Left kidney (tissue), 2 donors: Measurements from ENCODE around the gene ROPN1L. TPM values are rescaled to one million over a fixed set of nuclear protein-coding genes. Genes with fewer than 3 reads are reported as not detected.

Source experiments
- DNase-seq: peaks from one replicate; pipeline ENCODE4 v3.0.0-alpha.2; 2013
- polyA plus RNA-seq: library from polyadenylated mRNA; unstranded; fragments of 120-200 nt; gene quantifications from one replicate; pipeline ENCODE4 v1.2.1, GENCODE V29; 2013; ENCODE audit not compliant: insufficient read length

The ROPN1L gene
- polyA plus RNA-seq, 1 donor = 0.95 TPM

DNA sequence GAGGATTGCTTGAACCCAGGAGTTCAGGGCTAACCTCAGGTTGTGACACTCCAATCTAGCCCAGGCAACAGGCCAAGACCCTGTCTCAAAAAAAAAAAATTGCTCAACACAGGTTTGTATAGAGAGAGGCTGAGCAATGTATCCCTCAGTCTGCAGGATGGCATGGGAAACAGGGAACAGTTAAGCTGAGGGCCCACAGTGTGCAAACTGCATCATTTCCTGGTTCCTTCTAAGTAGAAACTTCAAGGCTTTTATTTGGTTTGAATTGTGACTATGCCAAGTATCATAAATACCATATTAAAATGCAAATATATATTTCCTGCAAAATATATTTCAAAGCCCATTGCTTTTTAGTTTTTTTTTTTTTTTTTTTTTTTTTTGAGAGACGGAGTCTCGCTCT, 13.7 kb upstream of the ROPN1L start:
- no peak for DNase-seq

DNA sequence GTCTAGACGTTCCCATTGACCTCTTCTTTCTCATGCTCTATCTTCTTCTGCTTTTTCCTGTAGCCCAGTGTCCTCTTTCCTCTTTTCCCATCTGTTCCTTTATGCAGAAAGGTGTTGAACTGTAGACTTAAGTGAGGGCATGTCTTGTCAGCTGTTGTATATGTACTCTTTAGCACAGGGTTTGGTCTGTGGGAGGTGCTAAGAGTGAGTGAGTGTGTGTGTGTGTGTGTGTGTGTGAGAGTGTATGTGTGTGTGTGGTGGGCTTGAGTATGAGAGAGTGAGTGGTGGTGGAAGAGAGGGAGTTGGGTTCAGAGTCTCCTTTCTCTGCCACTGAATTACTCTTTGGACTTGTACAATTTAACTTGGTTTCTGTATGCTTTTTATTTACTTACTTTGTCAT, 10.3 kb upstream of the ROPN1L start:
- DNase-seq = no peak

DNA sequence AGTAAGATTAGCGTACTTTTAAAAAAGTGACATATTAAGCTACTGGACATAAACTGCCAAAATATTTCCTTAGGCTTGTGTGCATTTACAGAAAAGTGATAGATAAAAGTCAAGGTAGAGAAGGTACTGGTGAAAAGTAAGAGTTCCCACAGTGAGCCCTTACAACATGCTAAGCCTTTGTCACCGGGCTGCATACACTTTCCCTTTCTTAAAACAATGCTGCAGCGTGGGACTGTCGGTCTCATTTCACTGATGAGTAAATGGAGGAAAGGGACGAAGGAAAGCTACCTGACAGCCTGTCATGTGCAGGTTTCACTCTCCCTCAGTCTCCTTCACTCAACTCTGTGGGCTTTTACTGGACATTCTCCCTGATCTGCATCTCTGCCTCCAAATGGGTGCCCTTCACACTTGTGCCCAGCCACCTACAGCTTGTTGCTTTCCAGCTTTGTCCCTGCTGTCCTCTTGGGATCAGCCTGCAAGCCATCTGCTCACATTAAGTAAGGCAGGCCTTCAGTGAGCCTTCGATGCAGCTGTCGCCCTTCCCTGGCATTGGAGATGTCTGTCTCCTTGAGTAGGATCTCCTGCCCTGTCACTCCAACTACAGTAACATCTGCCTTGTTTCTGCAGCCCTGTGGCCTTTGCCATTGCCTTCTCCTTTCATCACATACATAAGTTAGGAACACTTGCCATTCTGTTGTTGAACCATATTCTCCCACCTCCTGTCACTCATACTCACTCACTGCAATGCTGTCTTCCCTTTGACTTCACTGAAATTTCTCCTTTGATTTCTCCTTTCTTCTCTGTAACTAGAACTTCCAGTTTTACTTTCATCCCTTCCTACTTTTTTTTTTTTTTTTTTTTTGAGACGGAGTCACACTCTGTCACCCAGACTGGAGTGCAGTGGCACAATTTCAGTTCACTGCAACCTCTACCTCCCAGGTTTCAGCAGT, 9.3 kb upstream of the ROPN1L start:
- DNase-seq = no peak

DNA sequence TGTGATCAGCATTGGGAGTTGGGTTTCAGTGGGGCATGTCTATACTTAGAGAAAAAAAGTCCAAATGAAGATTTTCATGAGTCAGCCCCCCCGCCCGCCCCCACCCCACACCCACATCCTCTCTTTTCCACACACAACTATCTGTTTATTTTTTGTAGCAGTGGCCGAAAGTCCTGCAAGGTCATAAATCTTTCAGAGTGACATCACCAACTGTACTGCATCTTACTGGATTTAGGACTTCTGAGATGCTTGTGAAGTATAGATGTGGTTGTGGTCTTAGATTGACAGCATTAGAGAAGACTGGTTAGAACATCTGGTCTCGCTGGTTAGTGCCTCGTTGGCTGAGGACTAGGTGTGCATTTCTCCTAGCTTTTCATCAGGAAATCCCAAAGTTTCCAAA, 7.3 kb upstream of the ROPN1L start:
- no peak for DNase-seq

DNA sequence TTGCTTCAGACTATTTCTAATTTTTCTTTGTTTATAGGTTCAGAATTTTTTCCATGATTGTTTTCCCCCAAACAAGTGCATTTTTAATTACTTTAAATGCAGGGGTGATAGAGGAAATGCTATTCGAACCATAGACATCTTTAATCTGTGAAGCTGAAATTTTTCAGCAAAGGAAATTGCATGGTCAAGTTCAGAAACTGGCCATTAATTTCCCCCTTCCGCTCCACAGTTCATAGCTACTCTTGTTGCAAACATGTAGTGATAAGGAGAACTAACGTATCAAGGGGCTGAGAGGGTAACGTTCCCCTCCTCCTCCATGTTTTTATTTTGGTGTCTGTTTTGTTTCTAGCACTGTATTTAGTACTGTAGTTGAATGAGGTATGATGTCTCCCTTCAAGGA, 3.4 kb upstream of the ROPN1L start:
- DNase-seq = no peak

DNA sequence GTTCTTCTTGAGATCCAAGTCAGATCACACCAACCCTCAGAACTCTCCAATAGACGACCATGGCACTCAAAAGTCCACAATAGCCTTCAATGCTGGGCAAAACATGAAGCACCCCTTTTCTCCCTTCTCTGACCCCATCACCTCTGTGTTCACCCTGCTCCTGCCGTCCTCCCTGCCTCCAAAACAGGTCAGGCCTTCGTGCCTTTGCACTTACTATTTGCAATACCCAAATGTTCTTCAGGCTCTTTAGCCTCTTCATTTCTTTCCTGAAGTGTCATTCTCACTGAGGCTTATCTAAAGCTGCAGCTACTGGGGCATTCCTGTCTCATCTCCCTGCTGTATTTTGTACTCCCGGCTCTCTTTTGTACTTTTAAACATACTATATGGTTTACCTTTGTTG, 2.0 kb upstream of the ROPN1L start:
- DNase-seq = no peak

DNA sequence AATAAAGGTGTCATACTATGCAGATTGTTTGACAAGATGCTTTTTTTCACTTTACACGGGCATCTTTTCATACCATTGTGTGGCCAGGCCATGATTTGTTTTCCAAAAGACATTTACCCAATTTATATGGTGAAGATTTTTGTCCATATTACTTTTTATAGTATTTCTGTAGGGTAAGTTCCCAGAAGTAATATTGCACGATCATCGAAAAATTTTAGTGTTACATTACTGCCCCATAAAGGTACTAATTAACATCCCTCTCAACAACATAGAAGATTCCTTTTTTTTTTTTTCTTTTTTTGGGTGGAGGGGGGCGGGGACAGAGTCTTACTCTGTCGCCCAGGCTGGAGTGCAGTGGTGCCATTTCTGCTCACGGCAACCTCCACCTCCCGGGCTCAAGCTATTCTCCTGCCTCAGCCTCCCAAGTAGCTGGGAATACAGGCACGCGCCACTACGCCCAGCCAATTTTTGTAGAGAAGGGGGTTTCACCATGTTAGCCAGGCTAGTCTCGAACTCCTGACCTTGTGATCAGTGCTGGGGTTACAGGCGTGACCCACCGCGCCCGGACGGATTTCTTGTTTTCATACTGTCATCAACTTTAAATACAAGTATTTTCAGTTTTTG, 1.2 kb upstream of the ROPN1L start:
- DNase-seq = no peak

DNA sequence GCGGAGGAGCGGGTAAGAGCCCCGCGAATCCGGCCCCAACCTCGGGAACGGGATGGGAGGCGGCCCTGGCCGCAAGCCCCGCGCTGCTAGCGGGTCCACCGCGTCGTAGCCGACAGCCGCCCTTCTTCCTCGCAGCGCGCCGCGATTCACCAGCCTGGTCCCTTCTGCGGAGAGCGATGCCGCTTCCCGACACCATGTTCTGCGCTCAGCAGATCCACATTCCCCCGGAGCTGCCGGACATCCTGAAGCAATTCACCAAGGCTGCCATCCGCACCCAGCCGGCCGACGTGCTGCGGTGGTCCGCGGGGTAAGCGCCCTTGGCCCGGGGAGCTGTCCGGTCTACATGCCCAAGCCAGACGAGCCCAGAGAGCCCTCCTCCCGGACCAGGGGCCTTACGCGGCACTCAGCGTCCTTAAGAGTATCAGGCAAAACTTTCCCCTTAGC, 335 bp downstream of the ROPN1L start:
- DNase-seq = no peak

DNA sequence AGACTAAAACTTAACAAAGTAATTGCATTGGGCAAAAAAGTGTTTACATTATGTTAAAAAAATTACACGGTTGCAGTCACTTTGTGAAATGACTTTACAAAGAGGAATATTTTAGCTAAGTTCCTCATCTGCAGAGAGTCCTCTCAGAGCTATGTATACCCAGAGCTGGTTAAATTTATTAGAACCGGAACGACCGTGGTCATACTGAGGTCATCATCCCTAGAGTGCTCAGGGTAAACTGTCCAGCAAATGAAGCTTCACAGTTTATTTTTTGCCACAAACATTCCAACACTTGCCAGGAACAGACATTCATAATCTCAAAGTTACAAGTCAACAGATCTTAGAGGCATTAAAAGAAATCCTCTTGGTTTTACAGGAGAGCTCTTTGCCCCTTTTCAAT, 897 bp downstream of the ROPN1L start:
- DNase-seq = no peak

DNA sequence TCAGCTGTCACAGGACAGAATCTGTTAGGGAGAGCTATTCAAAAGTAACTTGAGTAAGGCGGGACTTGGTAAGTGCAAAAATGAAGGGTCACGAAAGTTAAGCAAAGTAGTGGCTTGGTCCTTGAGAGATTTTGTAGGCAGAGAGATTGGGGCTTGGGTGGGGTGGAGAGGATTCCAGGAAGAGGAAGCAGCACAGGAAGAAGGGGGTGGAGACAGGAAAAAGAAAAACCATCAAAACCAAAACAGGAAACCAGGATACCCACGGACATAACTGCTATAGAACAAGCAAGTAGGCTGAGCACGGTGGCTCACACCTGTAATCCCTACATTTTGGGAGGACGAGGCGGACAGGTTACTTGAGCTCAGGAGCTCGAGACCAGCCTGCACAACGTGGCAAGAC, 3.7 kb downstream of the ROPN1L start:
- no peak for DNase-seq

DNA sequence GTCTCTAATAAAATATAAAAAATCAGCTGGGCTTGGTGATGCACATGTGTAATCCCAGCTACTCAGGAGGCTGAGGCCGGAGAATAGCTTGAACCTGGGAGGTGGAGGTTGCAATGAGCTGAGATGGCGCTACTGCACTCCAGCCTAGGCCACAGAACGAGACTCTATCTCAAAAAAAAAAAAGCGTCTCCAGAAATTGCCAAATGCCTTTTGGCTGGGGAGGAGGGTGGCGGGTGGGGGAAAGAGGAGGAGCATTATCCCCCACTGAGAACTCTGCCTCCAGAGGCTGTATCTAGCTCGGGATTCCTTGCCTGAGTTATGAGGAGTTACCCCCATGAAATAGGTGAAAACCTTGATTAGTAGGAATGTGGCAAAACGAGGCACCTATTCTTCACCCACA, 4.8 kb downstream of the ROPN1L start:
- no peak for DNase-seq

DNA sequence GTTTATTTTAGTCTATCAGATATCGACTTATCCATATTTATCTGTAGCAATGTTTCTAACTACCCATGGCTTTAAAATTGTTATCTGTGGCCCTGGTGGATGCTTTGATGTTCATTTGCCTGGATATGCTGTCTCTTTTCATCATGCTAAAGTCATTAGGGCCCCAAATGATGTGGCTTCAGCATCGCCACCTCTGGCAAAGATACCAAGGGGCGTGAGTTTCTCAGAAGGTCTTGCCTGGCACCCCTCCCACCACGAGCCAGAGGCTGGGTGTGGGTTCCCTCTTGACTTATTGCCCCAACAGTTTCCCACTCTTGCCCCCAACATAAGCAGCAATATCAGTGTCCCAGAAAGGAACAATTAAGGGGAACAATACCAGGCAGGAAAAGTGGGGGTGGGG, 5.4 kb downstream of the ROPN1L start:
- DNase-seq = no peak

DNA sequence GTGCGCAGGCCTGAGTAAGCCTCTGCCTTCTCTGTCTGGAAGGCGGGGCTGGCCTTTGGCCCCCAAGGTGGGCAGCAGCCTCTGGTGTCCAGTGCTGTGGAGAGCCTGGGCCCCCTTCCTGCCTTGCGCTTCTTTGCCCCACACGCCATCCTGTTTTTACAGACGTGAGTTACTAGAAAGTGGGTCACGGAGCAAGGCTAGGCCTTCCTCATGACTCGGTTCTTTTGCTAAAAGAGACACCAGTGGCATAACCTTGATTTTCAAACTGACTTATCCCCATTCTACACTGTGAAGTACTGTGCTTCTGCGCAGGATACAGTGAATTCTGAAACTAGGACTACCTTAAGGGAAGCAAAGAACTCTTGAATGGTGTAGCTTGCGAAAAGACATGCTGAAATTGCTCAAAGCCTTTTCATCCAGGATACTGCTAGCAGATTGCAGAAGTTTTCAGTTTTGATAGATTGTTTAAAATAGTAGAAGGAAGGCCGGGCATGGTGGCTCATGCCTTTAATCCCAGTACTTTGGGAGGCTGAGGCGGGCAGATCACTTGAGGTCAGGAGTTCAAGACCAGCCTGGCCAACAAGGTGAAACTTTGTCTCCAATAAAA, 7.2 kb downstream of the ROPN1L start:
- DNase-seq = no peak

DNA sequence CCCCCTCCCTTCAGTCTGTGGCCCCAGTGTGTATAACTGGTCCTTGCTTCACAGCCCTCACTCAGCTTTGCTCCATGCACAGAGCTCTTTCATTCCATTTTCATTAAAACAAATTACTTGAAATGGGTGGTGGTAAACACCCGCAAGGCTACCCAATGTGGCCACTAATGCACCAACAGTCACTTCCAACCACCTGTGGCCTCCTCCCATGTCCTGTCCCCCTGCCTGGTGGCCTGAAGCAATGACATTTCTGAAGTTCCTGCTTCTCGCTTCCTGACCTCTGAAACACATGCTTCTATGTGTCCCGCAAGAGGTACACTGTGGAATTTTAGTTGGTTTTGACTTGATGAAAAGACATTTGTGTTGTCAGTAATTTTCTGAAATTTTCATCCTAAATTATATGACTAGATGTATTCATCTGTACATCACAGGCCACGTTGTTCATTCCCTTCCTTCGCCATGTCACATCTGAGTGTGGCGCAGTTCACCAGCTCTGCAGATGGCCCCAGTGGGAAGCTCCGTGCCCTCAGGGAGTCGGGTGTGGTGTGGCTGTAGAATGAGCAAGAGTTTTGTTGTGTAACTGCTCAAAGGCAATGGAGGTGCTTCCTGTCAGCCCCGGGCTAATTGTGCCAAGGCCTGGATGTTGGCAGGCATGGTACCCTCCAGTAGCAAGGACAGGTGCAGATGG, 9.6 kb downstream of the ROPN1L start:
- no peak for DNase-seq

DNA sequence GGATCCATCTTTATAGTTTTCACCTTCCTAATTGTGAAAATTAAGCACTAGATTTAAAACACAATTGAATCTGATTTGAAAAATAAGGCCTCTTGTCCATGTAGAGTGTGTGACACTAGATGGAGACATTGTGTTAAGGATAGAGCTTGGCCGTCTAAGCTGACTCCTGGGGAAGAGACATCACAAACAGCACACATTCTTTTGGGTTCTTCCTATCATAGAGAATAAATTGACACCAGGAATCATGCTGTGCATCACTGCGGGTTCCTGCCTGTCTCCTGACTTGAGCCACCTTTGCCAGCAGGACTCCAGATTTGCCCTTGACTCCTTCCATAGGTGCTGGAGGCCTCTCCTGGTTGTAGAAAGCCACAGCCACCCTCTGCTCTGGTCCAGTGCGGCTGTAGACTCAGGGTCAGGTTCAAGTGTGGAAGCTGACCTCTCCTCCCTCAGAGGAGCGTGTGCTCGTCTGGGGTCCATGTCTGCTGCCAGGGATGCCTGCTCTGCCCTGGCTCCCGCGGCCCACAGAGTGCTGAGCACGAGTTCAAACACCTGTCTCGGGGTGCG, 11.2 kb downstream of the ROPN1L start:
- DNase-seq = peak; percentile 57

DNA sequence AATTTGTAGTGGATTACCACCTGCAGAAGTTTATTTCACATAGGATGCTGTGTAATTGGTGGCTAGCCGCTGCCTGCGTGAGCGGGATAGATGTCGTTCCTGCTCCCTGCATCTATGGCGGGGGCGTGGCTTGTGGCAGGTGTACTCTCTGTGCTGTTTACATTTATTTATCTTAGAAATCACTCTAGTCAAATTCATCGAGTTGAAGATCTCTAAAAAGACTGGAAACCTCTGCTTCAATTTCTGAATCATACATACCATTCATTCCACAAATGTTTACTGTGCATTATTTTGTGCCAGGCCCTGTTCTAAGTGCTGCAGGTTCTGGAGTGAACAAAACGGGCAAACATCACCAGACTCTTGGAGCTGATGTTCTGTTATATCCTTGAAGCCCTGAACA, 11.9 kb downstream of the ROPN1L start:
- no peak for DNase-seq

DNA sequence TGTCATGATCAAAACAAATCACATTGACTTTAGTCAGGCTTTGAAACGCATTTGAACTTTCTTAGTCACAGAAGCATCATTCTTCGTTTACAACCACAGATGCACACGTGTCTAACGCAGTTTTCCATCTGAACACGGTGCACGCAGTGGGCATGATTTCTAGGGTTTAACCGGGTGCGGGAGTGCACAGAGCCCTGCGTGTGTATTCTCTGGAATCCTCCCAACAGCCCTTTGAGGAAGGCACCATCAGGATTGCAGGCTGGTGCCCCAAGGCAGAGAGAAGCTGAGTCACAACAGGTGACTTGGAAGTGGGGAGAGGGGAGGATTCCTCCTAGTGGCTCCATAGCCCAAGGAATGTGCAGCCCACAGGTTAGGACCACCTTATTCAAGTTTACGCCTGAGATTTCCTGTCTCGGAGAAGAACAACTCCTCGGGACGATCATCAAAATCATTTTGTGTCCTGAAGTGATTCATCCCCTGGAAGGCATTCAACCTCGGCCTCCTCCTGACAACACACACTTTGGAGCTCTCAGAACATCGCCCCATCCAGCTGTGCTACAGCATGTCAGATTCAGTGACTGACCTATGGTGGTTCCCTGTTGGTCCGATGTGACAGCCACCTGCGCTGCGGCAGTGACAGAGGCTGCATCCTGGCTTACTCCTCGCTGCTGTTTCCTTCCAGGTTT, 13.1 kb downstream of the ROPN1L start:
- DNase-seq = no peak

DNA sequence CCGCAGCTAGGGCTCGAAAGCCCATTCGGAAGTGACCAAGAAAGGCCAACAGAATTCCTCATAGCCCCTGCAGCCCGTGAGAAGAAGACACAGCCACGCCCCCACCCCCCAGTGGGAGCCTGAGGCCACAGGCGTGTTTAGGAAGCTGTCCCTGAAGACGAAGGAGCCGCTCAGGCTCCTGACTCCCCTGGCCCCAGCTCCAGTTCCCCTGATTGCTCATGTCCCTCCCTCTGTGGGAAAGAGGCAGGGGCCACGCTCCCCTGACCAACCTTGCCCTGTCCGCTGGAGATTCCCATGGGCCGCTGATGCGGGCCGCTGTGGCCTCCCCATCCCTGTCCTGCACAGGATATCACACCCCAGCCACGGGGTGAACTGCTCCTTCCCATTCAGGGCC, 13.6 kb downstream of the ROPN1L start:
- DNase-seq = no peak

DNA sequence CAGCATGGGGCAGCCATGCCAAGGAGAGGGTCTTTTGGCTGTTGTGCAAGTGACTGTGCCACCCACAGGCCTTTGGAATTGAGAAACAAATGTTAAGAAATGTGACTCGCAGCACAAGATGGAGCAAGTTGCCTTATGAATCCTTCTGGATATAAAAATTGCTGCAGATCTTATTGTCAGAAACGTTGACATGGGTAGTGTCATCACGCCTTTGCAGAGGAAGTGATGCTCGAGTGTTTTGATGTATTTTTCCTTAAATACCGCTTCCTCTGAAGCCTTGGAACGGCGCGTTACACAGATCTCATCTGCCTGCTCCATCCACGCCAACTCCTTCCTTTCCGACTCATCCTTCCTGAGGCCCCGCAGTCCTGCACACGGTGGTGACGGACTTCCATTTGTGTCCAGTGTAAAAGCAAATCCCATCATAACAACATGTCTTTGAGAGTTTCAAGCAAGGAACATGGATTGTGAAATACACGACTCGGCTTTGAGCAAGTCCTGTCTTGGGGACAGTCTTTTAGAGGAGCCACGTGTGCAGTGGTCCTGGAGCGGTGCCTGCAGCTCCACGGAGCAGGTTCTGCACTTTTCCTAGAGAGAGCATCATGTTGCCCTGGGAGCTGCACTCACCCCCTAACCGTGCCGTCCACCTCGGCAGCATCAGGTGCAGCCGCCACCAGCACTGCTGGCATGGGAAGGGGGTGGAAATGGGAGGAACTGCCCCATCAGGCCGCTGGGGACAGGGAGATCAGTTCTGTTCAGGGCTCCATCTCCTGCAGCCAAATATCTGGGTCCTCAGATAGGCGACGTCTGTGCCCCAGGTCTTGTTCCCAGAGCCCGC, 15.1 kb downstream of the ROPN1L start:
- DNase-seq = no peak

DNA sequence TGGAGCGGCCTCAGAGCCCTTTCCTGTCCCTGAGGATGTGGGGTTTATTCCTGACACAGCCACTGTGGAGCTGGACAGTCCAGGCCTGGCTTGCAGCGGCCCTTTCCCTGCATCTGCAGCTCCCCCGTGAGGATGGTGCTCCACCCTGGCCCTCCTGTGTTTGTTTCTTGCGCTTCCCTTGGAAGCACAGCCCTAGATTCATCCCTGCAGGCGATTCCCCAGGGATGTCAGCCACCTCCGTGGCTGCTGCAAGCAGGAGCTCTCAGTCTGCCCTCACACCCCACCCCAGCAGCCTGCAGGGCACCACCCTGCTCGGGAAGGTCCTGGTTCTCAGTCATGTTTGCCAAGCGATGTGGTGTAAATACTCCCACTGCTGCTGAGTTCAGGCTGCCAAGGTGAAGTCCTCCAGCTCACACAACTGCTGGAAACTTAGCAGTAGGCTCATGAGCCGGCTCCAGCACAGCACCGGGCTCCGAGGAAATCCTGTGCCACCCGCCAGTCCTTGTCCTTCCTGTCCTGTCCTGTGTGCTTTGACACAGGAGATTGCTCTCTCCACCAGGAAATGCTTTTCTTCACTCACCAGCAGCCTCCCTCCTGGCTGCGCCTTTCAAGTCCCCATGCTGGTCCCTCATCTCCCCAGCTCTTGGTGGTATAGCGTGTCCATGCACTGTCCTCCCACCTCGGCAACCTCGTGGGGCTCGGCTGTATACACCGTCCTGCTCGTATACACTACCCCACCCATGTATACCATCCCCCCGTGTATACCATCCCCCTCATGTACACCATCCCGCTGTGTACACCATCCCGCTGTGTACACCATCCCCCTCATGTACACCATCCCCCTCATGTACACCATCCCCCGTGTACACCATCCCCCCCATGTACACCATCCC, 16.2 kb downstream of the ROPN1L start:
- no peak for DNase-seq
